HepG2 (cell line): Measurements from ENCODE around the gene PCSK7. TPM values are rescaled to one million over a fixed set of nuclear protein-coding genes. Genes with fewer than 3 reads are reported as not detected.

Experiments used
- CAMTA2 ChIP-seq: sonication (generic); formaldehyde crosslinking; IDR thresholded peaks from 2 replicates; pipeline ENCODE4 v1.4.0; 2020; ENCODE audit warnings: mild to moderate bottlenecking, missing genetic modification reagents, borderline replicate concordance
- CBX2 ChIP-seq, 2 experiments: fragments of 200-600 bp in 1 of 2; sonication (generic); formaldehyde crosslinking in 1 of 2; IDR thresholded peaks; 2 replicates each; pipeline versions ENCODE4 v1.7.0 to v1.8.1; 2018 to 2022; ENCODE audit warnings: low read depth in 2 of 2, low read length in 1 of 2, mild to moderate bottlenecking in 1 of 2, missing genetic modification reagents in 1 of 2
- CCAR2 ChIP-seq: fragments of 200-400 bp; formaldehyde crosslinking; optimal IDR thresholded peaks from 2 replicates; pipeline ENCODE3; 2018; ENCODE audit warnings: low read depth, mild to moderate bottlenecking, low read length, moderate library complexity
- CERS6 ChIP-seq: sonication (generic); formaldehyde crosslinking; IDR thresholded peaks from 2 replicates; pipeline ENCODE4 v1.5.0; 2020; ENCODE audit warnings: missing genetic modification reagents
- CREB1 ChIP-seq, 2 experiments: fragments of 450-650 bp in 1 of 2; IDR thresholded peaks; 2 replicates each; pipeline ENCODE4 v1.6.1; 2016 to 2017; ENCODE audit warnings: control low read depth in 1 of 2, mild to moderate bottlenecking in 1 of 2, missing compliant biosample characterization in 1 of 2, missing genetic modification characterization in 1 of 2
- CREBL2 ChIP-seq: sonication (generic); formaldehyde crosslinking; IDR thresholded peaks from 2 replicates; pipeline ENCODE4 v1.8.1; 2023; ENCODE audit warnings: missing genetic modification reagents, mild to moderate bottlenecking, borderline replicate concordance
- GABPB1 ChIP-seq: IDR thresholded peaks from 2 replicates; pipeline ENCODE4 v1.6.1; 2016; ENCODE audit warnings: mild to moderate bottlenecking, missing genetic modification reagents, moderate library complexity, missing compliant biosample characterization
- HNRNPH1 ChIP-seq: fragments of 200-400 bp; formaldehyde crosslinking; optimal IDR thresholded peaks from 2 replicates; pipeline ENCODE3; 2017; ENCODE audit warnings: mild to moderate bottlenecking, low read depth, low read length
- NAIF1 ChIP-seq: sonication (generic); formaldehyde crosslinking; IDR thresholded peaks from 2 replicates; pipeline ENCODE4 v1.5.0; 2020; ENCODE audit warnings: mild to moderate bottlenecking, missing genetic modification reagents, borderline replicate concordance
- NCOA5 ChIP-seq: sonication (generic); formaldehyde crosslinking; IDR thresholded peaks from 2 replicates; pipeline ENCODE4 v1.4.0; 2020; ENCODE audit warnings: missing genetic modification reagents
- NFRKB ChIP-seq: fragments of 450-650 bp; IDR thresholded peaks from 2 replicates; pipeline ENCODE4 v1.6.1; 2017
- PCBP1 ChIP-seq: fragments of 200-400 bp; formaldehyde crosslinking; IDR thresholded peaks from 2 replicates; pipeline ENCODE4 v1.6.1; 2017; ENCODE audit warnings: mild to moderate bottlenecking, low read depth, low read length, borderline replicate concordance
- SMAD3 ChIP-seq: sonication (generic); formaldehyde crosslinking; IDR thresholded peaks from 2 replicates; pipeline ENCODE4 v1.4.0; 2020; ENCODE audit warnings: missing genetic modification reagents
- TAF1 ChIP-seq: sonication (generic); formaldehyde crosslinking; IDR thresholded peaks from 2 replicates; pipeline ENCODE4 v1.4.0; 2020; ENCODE audit warnings: missing genetic modification reagents
- TCF7L2 ChIP-seq: IDR thresholded peaks from 2 replicates; pipeline ENCODE4 v1.6.1; 2011; ENCODE audit warnings: mild to moderate bottlenecking, low read depth, low read length, moderate library complexity
- THAP7 ChIP-seq: sonication (generic); formaldehyde crosslinking; IDR thresholded peaks from 2 replicates; pipeline ENCODE4 v1.8.1; 2023; ENCODE audit warnings: mild to moderate bottlenecking, missing genetic modification reagents
- ZBTB21 ChIP-seq: sonication (generic); formaldehyde crosslinking; IDR thresholded peaks from 2 replicates; pipeline ENCODE4 v1.4.0; 2020; ENCODE audit warnings: missing genetic modification reagents
- ZBTB43 ChIP-seq: sonication (generic); formaldehyde crosslinking; conservative IDR thresholded peaks from 2 replicates; pipeline ENCODE4 v1.4.0; 2020; ENCODE audit warnings: missing genetic modification reagents
- ZNF263 ChIP-seq: sonication (generic); formaldehyde crosslinking; IDR thresholded peaks from 2 replicates; pipeline ENCODE4 v1.4.0; 2020; ENCODE audit warnings: missing genetic modification reagents
- ZNF530 ChIP-seq: sonication (generic); formaldehyde crosslinking; IDR thresholded peaks from 2 replicates; pipeline ENCODE4 v1.5.0; 2020; ENCODE audit warnings: low read depth, mild to moderate bottlenecking, missing genetic modification reagents
- ZNF547 ChIP-seq: sonication (generic); formaldehyde crosslinking; IDR thresholded peaks from 2 replicates; pipeline ENCODE4 v1.5.1; 2020; ENCODE audit warnings: mild to moderate bottlenecking, missing genetic modification reagents
- ZNF549 ChIP-seq: sonication (generic); formaldehyde crosslinking; IDR thresholded peaks from 2 replicates; pipeline ENCODE4 v1.5.0; 2020; ENCODE audit warnings: missing genetic modification reagents
- ZNF570 ChIP-seq: sonication (generic); formaldehyde crosslinking; IDR thresholded peaks from 2 replicates; pipeline ENCODE4 v1.4.0; 2020; ENCODE audit warnings: mild to moderate bottlenecking, missing genetic modification reagents, borderline replicate concordance
- ZNF589 ChIP-seq: sonication (generic); formaldehyde crosslinking; conservative IDR thresholded peaks from 2 replicates; pipeline ENCODE4 v1.8.0; 2022; ENCODE audit warnings: mild to moderate bottlenecking, moderate library complexity, missing genetic modification reagents
- ZNF790 ChIP-seq: sonication (generic); formaldehyde crosslinking; IDR thresholded peaks from 2 replicates; pipeline ENCODE4 v1.8.0; 2022; ENCODE audit warnings: missing genetic modification reagents, mild to moderate bottlenecking, borderline replicate concordance
- ZNF879 ChIP-seq: sonication (generic); formaldehyde crosslinking; IDR thresholded peaks from 2 replicates; pipeline ENCODE4 v1.8.1; 2023; ENCODE audit warnings: missing genetic modification reagents
- polyA plus RNA-seq, 8 experiments: library from polyadenylated mRNA; depleted of rRNA in 3 of 8; stranded (reverse) in 7 of 8; unstranded in 1 of 8; fragments of >200 nt; fragmentation: Illumina TruSeq in 4 of 8; extraction: Trizol in 4 of 8; gene quantifications; 2 replicates each; pipeline versions ENCODE4 v1.2.1 to v1.2.3, GENCODE V29; 2011 to 2016; ENCODE audit warnings: low read depth in 4 of 8, missing spikeins in 1 of 8, mixed read lengths in 1 of 8; ENCODE audit not compliant: insufficient read depth in 1 of 8
- total RNA-seq, 5 experiments: library from RNA; depleted of rRNA; stranded (reverse); fragments of >200 nt; fragmentation: Illumina TruSeq; extraction: Trizol; gene quantifications; 2 replicates each; pipeline ENCODE4 v1.2.3, GENCODE V29; 2016; ENCODE audit warnings: low read depth in 1 of 5

PCSK7 gene
- total and polyA plus RNA-seq, 2 of the 13 experiments (the other 11 are each of a cell fraction or from before 2014, with no cell fraction given) = 13.4 to 13.8 TPM

GRCh38 chr11:117179048-117179999 lies 52.5 kb downstream of the PCSK7 start (continued):
- no peak for TF ChIP-seq ZNF589 (CRISPR knock-in tag)
- no peak for TF ChIP-seq NCOA5
- 0 out of 2 replicates have a peak, but pooled peaks have one; percentile 31 for TF ChIP-seq ZNF263 (CRISPR knock-in tag)
- no peak for TF ChIP-seq ZNF879 (CRISPR knock-in tag)
- no peak for TF ChIP-seq ZNF530 (CRISPR knock-in tag)
- no peak for TF ChIP-seq ZNF549
- no peak for TF ChIP-seq ZNF570 (CRISPR knock-in tag)
- TF ChIP-seq CBX2 (IDR thresholded peaks at IDR 0.05; ENCODE audit: low read depth, low read length) = no peak
- TF ChIP-seq CBX2 (CRISPR knock-in tag; IDR thresholded peaks at IDR 0.05; ENCODE audit: low read depth) = no peak
- TF ChIP-seq CAMTA2 = no peak
- no peak for TF ChIP-seq CCAR2
- 0 out of 2 replicates have a peak, but pooled peaks have one; percentile 55 for TF ChIP-seq CREBL2 (CRISPR knock-in tag)
- 0 out of 2 replicates have a peak, but pooled peaks have one; percentile 9 for TF ChIP-seq NAIF1 (CRISPR knock-in tag)
- TF ChIP-seq ZBTB21 (CRISPR knock-in tag) = no peak
- no peak for TF ChIP-seq SMAD3 (CRISPR knock-in tag)
- no peak for TF ChIP-seq PCBP1
- peak; percentile 69; the same call in 1 of the 2 replicates for TF ChIP-seq ZNF547
- 0 out of 2 replicates have a peak, but pooled peaks have one; percentile 27 for TF ChIP-seq TAF1
- TF ChIP-seq ZNF790 = no peak
- TF ChIP-seq THAP7 = no peak
- TF ChIP-seq HNRNPH1 = no peak
- no peak for TF ChIP-seq NFRKB
- no peak for TF ChIP-seq CERS6 (CRISPR knock-in tag)
- TF ChIP-seq ZBTB43 = no peak
- TF ChIP-seq CREB1 (IDR thresholded peaks at IDR 0.05) = no peak
- TF ChIP-seq CREB1 (CRISPR knock-in tag; IDR thresholded peaks at IDR 0.05) = no peak
- TF ChIP-seq GABPB1 (CRISPR knock-in tag) = no peak
- TF ChIP-seq TCF7L2 = no peak
